UCSD-AML1 (cell line): ENCODE results near the gene EIF2D.
"Not testable (repeated sequence)": the region's sequence is repeated elsewhere in the genome, so short reads cannot be mapped to it uniquely, and the experiment has no call there.

ENCODE experiments used
- DNase-seq: peaks from one replicate; lab custom pipeline; 2025; ENCODE audit not compliant: unreplicated experiment; lab: John Stamatoyannopoulos, UW

The EIF2D gene

DNA sequence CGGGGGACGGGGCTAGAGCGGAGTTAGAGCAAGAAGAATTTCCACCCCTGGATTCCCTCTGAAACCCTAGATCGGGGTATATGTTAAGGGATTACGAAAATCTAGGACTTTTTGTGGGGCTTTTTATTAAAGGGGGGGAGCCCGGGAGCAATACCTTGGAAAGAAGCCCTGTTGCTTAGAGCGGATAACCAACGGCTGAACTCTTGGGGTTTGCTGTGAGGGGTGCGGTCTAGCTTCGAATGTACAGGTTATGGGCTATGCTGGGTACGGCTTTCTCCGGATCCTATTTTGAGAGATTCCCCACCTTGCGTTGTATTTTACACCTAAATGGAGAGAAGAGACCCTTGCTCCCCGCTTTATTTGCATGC is 23.7 kb upstream of the EIF2D start:
- no peak for DNase-seq

DNA sequence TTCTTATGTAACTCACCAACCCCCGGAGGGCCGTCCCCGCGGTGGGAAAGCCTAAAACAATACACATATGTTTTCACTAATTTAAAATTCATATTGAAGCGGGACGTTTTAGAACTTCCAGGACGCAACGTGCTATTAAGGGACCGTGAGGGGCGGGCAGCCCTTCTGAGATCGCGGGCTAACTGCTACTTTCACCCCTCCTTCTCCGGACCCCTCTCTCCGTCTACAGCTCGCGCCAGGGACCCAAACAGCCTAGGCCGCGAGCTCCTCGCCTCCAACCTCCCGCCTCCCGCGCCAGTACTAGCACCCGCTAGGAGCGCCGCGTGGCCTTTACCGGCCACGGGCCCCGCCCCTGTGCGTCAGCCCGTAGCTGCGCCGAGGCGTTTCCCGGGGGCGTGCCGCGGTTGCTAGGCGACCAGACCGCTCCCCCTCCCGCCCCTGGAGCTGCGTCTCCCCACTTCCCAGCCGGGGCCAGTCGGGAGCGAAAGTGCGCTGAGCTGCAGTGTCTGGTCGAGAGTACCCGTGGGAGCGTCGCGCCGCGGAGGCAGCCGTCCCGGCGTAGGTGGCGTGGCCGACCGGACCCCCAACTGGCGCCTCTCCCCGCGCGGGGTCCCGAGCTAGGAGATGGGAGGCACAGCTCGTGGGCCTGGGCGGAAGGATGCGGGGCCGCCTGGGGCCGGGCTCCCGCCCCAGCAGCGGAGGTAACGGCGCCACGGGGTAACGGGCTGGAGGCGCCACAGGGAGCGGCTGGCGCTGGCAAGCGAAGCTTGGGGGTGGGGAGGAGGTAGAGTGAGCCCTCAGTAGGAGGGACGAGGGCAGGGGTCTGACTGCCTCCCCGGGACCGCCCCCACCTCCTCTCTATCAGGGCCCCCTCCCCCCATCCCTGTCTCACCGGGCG is 23.1 kb upstream of the EIF2D start, which contains the start of gene DYRK3:
DYRK3 (plus strand) TSS at position 457 of the 898 bp plus-strand sequence; CDS start at position 625, 168 bp downstream.
- peak; percentile 95 for DNase-seq

DNA sequence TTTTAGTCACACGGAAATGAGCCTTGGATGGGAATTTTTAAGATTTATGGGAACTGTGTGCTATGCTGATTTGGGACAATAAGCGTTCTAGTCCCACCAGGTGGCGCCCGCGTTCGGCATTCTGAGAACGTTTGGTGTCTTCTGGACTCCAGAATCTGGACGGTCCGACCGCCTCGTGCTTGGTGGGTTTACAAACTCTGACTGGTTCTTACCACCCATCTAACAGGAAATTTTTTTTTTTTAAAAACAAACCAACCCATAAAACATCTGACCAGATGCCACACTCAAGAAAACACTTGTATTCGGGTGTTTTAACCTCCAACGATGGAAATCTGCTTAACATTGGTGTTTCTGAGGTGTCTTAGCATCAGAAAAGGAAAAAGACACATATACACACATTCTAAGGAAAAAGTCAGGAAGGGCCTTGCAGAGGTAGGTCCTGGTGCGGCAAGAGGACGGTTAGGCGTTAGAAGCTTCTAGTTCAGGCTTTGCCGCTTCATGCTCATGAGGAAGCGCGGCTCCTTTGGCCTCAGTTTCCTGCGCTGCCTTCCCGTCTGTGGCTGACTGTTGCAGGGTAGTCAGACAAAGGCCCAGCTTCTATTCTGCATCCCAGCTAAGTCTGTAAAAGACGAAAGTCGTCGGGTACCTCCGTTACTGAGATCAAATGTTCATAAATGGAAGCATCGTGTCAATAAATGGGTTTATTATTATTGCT is 22.3 kb upstream of the EIF2D start:
- peak; percentile 81 for DNase-seq

DNA sequence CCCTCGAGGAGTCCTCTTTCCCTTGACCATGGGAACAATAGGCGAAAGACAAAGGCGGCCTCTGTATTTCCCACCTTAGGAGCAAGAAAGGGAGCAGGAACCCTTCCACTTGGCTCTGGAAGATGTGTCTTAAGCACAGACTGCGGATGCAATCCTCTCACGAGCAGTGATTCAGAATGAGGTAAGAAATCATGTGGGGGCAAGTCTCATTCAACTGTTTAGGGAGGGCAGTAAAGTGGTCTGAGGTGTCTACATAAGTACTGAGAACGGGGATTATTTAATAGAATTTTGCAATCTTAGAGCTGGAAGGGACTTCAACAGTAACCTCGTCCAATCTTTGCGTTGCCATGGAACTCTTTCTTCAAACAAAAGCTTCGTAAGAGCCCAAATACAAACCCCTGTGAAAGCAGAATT is 21.4 kb upstream of the EIF2D start:
- no peak for DNase-seq

DNA sequence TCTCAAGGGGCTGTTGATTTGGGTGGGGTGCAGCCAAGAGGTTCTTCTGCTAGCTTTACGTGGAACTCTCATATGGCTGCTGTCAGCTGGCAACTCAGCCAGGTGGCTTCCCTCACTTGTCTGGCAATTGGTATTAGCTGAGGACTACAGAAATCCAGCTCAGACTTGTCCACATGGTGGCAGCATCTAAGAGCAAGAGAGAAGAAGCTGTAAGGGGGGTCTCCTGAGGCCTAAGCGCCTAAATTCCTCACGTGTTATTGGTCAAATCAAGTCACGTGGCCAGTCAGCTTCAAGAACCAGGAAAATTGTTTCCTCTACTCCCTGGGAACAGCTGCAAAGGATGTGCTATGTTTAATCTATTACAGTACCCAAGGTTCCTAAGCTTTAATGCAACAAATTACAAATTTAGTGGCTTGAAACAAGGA is 18.8 kb upstream of the EIF2D start:
- DNase-seq = peak; percentile 40

DNA sequence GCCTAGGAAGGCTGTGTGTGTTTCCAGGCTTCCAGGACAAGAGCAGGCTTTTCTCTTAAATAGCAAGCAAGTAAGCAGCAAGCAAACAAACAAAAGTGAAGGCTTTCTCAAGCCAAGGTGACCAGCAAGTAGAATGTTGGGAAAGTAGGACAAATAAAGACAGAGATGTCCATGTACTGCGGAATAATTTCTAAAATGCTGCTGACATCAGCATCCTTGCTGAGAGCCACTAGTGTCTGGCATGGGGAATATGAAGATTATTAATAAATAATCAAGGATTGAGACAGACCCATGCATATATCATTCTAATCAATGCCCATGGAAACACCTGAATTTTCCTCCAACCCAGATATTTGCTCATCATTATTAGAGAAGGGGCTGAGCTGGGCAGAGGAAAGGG is 16.7 kb upstream of the EIF2D start:
- DNase-seq = no peak

DNA sequence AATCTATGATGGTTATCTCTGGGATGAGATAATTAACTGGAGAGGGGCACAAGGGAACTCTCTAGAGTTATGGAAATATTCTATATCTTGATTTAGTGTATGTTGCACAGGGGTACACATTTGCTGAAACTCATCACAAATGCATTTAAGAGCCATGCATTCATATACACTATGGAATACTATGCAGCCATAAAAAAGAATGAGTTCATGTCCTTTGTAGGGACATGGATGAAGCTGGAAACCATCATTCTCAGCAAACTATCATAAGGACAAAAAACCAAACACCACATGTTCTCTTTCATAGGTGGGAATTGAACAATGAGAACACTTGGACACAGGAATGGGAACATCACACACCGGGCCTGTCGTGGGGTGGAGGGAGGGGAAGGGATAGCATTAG is 14.1 kb upstream of the EIF2D start:
- not testable (repeated sequence) for DNase-seq

DNA sequence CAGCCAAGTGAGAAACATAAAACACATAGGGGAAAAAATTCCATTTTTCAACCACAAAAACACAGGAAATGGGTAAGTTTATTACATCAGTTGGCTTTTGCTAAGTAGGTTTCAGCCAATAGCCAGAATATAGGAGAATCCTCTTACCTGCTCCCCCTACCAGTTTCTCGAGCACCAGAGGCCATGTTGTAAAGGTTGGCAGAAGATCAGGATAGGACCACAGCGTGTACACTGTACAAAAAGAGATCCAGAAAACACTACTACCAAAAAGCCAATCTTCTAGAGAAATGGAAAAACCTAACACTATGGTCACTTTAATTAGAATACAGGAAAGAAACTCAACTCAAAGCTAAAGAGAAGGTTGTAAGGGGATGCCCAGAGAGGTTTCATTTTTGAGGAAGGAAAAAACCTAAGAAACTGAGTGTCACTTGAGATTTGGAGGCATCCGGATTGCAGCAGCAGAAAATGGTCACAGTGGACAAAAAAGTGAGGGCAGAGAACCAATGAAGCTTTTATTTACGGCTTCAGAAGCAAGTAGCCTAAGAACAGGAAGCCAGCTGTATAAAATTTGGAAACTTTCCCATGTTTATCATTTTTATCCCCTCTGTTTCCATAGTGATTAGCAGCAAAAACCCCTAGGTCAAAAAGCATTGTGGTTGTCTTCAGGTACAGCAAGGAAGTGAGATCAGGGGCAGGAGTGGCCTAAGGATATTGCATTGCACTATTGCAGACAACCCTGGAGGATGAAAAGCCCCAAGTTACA is 2.9 kb downstream of the EIF2D start:
- no peak for DNase-seq

DNA sequence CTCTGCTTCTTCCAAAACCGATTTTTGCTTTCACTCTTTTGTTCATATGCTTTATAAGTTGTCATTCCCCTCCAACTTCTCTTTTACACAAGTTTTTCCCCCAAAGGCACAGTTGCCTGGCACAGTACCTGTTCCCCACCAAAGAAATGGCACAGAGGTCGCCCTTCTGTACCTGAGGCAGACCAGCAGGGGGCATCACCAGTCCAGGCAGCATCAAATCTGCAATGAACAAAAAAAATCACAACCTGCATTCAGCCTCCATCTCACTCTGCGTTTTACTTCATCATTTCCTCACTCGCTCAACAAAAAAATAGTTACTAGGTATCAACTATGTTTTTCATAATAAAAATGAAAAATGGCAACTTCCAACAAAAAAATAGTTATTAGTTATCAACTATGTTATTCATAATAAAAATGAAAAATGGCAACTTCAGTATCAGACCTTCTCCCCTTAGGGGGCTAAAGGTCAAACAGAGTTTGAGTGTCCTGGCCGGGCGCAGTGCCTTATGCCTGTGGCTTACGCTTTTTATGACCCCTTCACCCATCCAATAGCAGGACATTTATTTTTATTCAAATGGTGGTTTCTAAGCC is 4.1 kb downstream of the EIF2D start:
- DNase-seq = no peak

DNA sequence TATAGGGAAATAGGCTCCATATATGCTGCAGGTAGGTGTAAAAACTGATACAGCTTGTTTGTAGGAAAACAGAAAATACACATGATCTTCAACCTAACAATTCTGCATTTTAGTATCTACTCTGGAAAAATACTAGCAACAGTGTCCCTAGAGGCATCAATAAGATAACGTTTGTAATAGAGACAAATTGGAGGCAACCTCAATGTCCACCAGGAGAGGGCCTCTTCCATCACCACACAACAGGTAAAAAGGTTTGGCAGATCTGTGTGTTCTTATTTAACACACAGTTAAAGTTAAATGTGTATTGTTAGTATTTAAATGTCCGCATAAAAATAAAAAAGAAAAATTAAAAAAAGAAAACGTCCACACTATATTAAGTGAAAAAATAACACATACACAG is 5.4 kb downstream of the EIF2D start:
- no peak for DNase-seq

DNA sequence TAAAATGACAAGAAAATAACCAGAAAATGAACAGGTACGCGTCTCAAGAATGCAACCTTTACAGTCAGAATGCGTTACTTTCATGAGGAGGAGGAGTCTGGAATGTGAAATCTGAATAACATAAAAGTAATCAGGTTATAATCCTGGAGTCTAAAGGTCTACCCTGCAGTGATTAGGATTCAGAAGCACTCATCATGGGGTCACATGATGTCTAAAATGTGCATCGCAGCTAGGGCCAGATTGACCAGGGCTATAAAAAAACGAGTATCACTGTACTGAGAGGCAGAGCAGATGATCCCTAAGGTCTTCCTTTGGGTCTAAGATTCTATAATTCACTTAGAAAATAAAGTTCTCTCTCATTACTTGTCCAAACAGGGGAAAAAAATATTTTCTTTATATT is 7.4 kb downstream of the EIF2D start:
- DNase-seq = no peak

DNA sequence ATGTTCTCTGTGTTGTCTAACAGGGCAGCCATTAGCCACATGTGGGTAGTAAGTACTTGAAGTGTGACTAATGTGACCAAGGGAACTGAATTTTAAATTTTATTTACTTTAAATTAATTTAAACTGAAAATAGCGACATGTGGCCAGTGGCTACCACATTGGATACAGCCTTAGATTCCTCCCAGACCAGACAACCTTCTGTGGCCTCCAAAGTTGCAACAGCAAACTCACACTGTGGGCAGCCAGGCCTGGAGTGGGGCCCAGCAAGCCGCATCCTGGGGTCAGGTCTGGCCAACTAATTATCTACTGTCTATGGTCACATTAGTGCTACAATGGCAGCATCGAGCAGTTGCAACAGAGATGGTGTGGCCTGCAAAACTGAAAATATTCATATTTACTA is 11.7 kb downstream of the EIF2D start:
- no peak for DNase-seq

DNA sequence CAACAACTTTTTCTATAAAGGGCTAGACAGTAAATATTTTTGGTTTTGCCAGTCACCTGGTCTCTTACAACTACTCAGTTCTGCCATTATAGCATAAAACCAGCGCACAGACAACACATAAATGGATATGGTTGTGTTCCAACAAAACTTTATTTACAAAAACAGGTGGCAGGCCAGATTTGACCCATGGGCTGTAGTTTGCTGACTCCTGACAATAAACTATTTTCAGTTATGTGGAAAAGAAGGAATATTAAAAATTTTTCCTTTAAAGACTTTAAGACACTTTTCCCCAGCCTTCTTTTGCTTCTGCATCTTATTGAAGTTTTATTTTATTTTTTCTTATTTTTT is 16.0 kb downstream of the EIF2D start:
- DNase-seq = no peak

DNA sequence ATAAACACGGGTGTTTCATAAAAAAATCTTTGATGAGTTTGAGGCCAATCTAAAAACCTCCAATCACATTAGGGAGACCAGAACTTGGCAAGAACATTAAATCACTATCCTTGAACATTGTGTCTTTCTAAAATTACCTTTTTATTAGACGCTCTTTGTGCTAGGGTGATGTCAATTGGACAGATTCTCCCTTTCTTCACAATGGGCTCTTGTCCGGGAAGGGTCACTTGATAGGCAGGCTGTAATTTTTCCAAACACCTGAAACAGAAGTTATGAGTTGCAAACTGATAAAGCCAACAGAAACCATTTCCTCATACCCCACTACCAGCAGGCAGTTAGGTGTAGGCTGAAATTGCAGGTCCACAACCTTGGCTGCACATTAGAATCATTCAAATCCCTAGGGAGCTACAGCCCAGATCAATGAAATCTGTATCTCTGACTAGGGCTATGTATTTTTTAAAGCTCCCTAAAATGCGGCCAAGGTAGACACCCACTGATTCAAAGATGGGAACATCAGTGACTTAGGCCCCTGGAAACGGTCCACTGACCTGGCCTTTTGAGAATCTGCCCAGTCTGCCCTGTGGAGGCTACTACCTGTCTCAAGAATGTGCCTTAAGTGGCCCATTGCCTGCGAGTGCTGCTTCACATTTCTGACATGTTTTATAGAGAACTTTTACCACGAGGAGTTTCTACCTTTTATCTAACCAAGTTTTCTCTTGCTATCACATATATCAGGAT is 16.5 kb downstream of the EIF2D start:
- DNase-seq = no peak

DNA sequence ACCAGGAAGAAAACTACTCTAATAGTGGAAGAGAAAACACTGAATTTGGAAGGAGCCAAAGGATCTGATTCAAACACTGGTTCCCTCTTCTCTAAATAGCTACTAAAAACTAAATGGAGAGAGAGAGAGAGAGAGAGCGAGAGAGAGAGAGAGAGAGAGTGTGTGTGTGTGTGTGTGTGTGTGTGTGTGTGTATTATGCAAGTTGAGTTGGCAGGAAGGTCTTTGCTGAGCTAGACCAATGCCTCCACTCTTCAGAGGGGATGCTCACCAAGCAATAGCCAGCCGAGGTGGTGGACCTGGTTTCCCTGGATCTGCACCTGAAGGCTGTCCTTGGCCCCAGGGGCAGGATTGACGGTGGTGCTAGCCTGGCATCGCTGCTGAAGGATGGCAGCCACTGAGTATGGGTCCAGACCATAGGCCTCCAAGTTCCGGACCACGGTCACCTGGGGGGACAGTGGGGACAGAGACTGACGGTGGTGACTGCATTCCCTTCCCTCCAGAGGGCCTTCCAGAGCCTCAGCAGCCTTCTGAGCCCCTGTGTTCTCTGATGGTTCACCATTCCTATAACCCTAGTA is 18.8 kb downstream of the EIF2D start:
- DNase-seq = no peak

DNA sequence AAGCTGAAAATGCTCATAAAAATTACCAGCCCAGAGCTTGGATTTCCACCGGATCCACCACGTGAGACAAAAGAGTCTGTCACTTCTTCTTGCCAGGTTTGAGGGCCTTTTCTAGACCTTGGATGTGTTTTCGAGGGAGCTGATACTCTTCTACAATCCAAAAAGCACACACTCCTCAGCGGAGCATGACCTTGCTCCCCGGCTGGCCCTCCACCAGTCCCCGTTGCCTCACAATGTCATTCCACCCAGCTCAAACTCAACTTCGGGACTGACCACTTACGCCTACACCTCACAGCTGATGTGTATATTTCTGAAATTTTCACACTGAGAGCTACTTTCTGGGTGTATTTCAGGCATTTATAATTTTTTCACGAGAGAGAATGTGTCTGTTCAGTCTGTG is 20.6 kb downstream of the EIF2D start:
- no peak for DNase-seq

DNA sequence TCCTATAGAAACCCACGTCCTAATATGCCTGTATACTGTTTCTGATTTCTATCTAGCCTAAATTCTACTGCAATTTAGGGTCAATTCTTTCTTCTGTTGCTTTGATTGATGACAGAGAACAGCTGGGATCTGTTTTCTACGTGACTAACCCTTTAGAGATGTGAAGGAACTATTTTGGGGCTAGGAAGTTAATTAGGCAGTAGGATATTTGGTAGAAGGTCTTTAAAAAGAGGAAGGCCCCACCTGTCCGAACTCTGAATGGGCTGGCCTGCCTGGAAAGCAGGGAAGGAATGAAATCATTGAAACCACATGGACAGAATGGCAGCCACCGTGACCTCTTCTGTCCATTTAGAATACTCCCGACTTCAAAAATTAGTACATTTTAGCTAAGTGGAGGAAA is 21.0 kb downstream of the EIF2D start:
- no peak for DNase-seq

DNA sequence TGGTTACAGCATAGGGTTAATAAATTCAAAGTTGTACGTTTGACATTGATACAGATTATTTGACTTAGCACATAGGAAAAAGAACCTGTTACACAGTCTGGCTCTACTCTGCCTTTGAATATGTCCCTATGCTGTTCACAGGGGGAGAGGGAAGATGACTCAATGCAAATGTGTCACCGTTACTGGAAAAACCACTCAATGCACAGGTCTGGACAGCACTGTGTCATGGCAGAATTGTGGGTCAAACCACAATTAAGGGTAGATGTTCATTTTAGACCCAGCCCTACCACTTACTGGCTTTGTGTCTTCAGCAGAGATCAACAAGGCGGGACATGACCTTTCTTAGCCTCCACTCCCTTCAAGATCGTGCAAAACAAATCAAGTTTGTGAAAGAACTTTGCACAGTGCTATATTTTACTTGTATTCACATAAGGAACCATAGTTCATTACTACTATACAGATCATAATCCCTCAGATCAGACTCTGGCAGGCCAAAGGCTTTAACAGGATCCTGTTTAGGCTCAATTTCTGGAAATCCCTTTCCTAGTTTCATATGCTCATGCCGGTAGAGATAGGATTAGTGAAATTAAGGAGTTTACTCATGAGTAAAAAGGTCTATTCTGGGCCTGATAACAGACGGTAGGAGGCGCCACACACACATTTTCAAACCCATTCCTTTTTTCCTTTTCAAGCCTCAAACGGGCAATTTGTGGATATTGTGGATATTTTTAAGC is 22.1 kb downstream of the EIF2D start:
- no peak for DNase-seq

DNA sequence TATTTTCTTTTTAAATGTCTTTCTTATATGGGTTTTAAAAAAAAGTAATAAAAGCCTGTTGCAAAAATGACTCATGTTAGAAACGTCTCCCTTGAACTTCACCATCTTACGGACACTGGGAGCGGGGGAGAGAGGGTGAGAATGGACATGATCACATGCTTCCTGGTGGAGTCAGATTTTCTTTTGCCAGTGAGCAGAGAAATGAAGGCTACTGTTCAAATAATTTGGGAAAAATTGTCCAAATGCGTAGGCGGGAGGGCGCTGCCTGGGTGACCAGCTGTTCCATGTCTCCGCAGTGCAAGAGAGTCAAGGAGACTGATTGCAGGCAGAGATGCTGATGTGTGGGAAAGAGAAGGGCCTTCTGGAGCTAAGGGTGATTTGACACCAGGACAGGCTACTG is 23.1 kb downstream of the EIF2D start:
- no peak for DNase-seq

DNA sequence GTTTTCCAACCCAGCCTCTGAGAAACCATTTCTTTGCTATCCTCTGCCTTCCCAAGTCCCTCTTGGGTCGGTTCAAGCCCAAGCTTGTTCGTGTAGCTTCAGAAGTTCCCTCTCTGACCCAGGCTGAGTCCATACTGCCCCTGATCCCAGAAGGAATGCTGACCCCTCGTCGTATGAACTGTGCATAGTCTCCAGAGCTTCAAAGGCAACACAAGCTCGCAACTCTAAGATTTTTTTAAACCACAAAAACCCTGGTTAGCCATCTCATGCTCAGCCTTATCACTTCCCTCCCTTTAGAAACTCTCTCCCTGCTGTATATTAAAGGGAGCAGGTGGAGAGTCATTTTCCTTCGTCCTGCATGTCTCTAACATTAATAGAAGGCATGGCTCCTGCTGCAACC is 23.8 kb downstream of the EIF2D start:
- DNase-seq = no peak
